Ammon's horn (tissue), 1 donor: Measurements from ENCODE around the gene INPP5D.
A peak's percentile ranks its signal among the peaks of the same experiment; 100 is the strongest.

Source experiments
- DNase-seq: peaks from one replicate; pipeline ENCODE4 v3.0.0-alpha.2; 2016; ENCODE audit warnings: low spot score

Gene INPP5D

DNA sequence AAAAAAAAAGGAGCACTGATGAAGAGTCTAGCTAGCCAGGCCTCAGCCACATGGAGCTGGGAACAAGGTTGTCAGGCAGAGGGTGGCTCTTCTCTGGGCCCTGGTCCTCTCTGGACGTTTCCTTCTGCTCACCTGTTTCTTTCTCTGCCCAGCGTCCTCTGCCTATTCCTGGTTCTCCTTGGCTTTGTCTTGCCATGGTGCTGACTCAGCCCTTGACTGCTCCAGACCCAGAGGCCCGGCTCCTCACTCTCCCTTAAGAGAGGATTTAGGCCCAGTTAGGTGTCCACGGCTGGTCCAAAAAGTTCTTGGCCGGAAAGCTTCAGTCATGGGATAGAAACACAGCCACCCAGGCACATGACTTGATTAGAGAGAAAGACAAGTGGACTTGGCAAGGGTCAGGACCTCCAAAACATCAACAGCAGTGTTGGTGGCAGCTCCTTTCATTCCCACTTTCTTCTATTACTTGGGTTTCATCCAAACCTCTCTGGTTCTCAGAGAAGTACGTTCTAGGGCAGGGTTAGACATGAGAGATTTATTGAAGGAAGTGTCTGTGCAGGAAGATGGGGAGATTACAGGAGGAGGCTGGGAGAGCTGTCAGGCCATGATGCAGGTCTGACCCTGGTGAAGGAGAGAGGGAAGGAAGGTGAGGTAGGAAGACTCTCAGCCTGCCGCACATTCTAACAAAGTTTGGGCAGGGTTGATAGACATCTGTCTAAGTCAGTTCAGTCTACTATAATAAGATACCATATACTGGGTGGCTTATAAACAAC, 176.9 kb downstream of the INPP5D start:
- no peak for DNase-seq

DNA sequence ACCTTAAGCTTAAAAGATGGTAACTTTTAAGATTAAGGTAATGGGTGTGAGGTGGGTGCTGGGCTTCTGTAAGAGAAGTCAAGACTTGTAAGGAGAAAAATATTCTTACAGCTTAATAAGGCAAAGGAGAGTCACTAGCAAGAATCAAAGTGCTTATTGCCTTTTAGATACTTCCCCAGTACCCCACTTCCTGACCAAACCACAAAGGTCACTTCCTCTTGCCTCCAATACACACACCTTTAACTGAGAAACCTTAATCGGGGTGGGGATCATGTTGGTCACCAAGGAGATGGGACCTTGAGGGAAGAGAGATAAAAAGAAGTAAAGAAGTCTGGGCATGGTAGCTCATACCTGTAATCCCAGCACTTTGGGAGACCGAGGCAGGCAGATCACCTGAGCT, 180.8 kb downstream of the INPP5D start:
- no peak for DNase-seq

DNA sequence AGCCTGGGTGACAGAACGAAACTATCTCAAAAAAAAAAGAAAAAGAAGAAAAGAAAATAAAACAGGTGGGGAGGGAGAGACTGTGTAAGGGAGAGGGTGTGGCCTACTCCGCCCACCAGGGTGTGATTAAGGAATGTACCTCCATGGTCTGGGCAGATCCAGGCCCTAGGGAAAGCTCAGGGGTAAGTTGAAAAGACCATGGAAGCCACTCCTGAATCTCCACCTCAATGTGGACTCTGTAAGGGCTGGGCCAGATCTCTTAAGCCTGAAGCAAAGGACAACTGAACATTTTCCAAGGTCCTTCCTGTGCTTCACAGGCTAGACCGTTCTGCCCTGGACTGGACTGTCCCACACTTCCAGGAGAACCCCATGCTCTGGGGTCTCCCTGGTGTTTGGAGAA, 181.7 kb downstream of the INPP5D start:
- DNase-seq, result no peak

DNA sequence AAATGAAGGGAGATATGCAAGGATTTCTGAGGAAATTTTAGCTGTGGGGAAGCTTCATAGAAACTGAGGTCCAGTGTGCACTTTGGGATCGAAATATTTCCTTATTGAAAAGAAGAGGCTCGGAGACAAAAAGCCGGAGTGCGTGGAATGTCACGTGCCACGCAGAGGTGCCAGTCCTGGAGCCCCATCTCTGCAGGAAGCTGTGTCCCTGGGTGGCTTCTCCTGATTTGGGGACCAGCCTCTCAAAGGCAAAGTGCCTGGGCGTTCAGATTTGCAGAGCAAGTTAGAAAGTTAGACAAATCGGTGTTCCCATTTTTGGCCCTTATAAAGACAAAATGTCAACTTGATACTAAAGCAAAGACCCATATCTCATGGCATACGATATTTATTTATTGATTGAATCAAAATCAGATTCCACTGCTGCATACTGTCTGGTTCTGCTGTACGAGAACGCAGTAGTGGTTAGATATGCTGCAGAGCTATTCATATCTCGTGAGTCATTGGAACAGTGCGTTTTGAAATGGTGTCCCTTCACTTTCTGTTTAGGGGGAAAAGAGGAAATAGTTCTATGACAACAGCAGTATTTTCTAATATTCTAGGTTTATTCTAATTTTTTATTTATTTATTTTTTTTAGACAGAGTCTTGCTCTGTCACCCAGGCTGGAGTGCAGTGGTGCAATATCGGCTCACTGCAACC, 182.2 kb downstream of the INPP5D start:
- peak; percentile 58 for DNase-seq

DNA sequence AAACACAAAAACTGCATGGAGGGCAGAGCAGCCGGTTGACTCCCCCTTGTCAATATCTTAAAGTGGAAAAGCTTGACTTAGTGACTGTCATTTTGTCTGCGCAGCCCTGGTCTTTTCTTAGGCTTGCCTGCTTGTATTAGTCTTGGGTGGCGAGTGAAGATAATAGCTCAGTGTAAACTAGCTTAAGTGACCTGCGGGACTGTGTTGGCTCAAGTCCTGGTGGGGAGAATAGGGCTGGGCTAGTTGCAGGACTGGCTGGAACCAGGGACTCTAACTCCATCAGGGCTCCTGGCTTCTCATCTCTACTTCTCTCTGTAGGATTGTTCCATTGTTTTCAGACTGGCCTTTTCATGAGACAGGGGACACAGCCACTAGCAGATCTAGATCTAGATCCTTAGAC, 183.2 kb downstream of the INPP5D start:
- DNase-seq, result no peak

DNA sequence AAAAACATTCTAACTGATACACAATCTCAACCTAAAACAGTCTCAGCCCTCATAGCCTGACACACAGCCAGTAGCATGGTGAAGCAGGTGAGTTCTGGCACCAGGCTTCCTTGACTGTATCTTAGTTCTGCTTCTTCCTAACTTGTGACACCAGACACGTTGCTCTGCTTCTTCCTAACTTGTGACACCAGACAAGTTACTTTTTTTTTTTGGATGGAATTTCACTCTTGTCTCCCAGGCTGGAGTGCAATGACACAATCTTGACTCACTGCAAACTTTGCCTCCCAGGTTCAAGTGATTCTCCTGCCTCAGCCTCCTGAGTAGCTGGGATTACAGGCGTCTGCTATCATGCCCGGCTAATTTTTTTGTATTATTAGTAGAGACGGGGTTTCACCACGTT, 184.7 kb downstream of the INPP5D start:
- no peak for DNase-seq

DNA sequence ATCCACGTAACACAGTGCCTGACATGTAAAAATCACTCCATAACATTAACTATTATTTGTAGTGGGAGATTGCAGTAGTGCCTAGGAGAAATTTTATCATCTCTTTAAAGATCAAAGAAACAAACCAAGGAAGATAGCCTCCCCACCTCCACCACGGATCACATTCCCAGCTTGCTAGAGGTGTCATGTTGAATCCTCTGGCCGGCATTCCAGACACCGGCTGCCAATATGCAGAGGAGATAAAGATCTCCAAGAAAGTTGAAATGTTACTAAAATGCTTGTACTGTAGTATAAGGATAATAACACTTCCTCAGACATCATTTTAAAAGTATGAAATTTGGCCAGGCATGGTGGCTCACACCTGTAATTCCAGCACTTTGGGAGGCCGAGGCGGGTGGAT, 185.3 kb downstream of the INPP5D start:
- no peak for DNase-seq

DNA sequence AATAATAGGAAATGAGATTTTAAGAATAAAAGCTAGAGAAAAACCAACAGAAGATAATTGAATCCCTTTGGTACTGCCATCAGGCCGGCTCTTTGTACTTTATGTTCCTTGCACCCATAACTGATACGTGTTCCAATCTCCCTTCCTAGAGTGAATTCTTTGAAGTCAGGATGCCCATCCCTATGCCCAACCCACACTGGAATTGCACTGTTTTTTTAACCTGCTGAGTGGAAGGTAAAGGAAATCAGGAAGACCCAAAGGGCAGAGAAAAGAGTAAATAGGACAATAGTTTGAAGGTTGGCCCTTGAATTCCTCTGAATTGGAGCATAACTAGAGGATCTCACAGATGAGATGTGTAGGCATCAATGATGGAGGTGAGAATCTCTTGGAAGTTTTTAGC, 187.0 kb downstream of the INPP5D start:
- DNase-seq, result no peak

DNA sequence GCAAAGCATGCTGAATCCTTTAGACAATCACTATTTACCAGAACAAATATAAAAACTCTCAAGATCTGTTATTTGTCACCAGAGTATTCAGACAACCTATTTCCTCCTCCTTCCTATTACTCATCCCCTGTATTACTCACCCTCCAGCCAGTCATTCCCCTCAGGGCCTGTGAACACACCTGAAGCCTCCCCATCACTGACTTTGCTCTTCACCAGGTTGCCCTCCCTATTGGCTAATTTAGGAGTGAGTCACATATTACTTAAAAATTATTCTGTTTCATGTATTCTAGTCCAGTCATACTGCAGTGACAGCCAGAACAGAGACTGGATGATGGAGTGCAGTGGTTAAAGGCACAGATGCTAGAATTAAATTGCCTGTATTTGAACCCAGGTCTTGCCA, 187.6 kb downstream of the INPP5D start:
- no peak for DNase-seq

DNA sequence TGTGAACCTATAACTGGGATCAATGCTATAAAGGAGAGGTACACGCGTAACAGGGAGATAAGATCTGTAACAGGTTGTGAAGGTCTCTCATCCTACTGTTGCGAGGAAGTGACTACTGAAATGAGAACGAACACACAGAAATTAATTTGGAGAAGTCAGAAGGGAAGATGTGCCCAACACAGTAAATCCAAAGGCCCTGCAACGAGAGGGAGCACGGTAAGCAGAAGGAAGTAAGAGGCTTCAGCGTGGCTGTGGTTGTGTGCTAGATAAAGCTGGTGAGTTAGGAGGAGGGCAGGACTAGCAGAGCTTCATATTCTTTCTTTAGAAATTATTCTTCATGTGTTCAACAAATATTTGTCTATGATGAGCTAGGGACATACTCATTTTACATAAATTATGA, 188.9 kb downstream of the INPP5D start:
- peak; percentile 48 for DNase-seq

DNA sequence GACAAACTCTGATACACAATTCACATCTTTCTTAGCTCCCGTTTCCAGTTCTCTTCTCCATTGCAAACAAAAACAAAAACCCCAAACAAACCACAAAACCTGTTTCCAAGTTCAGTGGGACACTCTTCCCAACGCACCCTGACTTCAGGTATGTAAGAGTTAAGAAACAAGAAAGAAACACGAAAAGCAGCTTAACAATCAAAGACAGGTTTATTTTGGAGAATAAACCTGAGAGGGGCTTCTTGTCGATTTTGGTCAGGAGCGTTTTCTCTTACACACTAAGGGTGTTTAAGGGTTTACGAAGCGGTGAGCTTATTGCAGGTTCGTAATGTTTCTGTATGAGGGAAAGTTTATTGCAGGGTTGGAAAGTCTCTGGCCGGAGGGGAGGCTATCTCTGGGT, 190.4 kb downstream of the INPP5D start:
- no peak for DNase-seq

DNA sequence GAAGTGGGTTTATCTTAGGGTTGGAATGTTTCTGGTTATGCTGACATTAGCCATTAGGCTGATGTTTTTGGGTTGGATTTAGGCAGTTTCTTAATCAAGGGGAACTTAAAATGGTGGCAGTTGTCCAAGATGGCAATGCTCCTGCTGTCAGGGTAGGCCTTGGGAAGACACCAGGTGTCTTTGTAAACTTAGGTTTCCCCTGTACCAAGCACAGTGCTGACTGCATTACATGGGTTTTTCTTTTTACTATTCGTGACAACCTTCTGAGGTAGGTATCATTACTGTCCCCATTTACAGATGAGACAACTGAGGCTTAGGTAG, 190.8 kb downstream of the INPP5D start:
- no peak for DNase-seq

DNA sequence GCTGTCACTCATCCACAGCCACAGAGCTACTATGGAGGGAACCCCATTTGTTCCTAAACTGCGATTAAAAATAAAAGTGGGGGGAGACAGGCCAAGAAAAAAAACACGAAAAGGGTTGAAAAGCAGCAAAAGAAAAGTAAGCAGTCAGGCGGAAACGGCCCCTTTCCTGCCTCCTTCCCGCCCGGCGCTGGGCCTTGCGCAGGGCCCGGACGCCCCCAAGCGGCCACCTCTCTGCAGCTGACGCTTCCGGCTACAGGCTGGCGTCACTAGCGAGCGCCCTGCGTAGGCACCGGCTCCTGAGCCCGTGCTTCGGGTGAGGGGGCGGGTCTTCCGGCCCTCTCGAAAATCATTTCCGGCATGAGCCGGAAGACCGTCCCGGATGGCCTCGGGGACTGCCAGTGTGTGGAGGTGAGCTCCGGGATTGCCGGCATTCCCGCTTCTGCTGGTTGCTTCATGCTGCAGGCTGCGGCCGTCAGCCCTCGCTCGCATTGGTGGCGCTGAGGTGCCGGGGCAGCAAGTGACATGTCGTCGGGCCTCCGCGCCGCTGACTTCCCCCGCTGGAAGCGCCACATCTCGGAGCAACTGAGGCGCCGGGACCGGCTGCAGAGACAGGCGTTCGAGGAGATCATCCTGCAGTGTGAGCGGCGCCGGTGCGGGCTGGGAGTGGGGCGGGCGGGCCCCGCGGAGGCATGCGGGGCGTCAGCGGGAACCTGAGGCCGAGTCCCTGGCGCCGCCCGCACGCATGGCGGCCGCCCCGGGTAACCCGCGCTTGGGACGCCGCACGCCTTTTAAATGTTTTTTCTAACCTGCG, 191.4 kb downstream of the INPP5D start, which contains the start of gene ATG16L1:
TSS of gene ATG16L1 (plus strand) at position 368 of the 811 bp plus-strand sequence. CDS start at position 523, 155 bp downstream.
- peak; percentile 96 for DNase-seq

DNA sequence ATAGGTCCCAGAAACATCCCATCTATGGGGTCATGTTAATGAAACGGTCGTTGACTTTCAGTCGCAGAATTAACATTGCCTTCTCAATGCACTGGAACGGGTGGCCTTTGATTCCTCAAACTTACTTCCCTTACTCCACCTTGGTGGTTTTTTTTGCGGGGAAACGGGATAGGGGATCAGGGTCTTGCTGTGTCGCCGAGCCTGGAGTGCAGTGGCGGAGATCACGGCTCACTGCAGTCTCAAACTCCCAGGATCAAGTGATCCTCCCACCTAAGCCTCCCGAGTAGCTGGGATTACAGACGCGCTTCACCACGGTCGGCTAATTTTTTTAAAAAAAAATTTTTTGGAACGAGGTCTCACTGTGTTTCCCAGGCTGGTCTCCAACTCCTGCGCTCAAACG, 192.1 kb downstream of the INPP5D start:
- DNase-seq, result no peak

DNA sequence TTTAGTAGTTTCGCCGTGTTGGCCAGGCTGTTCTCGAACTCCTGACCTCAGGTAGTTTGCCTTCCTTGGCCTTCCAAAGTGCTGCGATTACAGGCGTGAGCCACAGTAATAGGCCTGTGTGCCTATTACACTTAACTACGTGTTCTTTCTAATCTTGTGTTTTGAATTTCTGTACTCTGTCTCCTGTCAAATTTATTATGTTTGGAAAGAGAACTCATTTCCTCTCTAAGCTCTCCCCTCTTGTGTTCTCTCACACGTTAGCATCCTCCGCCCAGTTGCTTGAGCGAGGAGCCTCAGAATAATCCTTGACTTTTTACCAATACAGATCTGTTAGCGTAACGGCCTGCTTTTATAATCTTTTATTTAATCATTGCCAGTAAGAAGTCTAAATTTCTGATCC, 195.0 kb downstream of the INPP5D start:
- no peak for DNase-seq

DNA sequence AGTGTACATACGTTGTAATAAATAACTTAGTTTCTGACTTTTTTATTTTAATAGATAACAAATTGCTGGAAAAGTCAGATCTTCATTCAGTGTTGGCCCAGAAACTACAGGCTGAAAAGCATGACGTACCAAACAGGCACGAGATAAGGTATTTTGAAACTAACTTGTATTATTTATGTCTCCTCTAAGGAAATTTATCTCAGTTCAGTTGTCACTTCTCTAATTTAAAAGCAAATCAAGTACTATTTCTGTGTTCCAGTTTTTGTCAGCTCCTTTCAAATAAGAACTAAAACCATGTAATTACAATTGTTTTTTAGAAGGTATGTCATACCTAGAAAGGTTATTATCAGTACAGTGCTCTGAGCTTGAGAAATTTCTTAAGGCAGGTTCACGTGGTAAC, 195.9 kb downstream of the INPP5D start:
- no peak for DNase-seq
